GM18511 (cell line): ENCODE measurements around the gene TAPBP.
A peak's percentile ranks its signal among the peaks of the same experiment; 100 is the strongest.
"Not testable (repeated sequence)": the region's sequence is repeated elsewhere in the genome, so short reads cannot be mapped to it uniquely, and the experiment has no call there.

Experiments
- ATAC-seq: cut with Tn5 transposase; IDR thresholded peaks from one replicate; pipeline ENCODE4 v1.9.1; 2021; ENCODE audit warnings: mild to moderate bottlenecking, moderate library complexity; ENCODE audit not compliant: unreplicated experiment

The TAPBP gene

GRCh38 chr6:33277663-33278391, 36.1 kb downstream of the TAPBP start:
- peak; percentile 23 for ATAC-seq

- peak; percentile 69 for ATAC-seq
Observed at GRCh38 chr6:33276864-33277662, 36.8 kb downstream of the TAPBP start, which contains the start of gene B3GALT4. B3GALT4 (plus strand) TSS chr6:33277123; CDS start chr6:33277420, 297 bp downstream.

DNA sequence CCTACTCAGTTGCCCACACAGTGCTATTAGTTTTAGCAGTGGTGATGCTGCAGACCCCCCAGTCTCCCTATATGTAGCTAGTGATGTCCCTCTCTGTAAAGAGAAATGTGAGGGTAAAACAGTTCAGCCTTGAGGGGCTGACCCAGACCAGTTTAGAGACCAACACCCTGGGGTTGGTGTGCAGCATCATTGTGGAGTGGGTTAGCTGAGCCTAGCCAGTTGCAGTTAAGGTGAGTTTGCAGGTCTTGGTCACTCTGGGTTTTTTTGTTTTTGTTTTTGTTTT, 37.4 kb downstream of the TAPBP start:
- ATAC-seq, result no peak

GRCh38 chr6:33275795-33276580, 37.9 kb downstream of the TAPBP start:
- not testable (repeated sequence) for ATAC-seq

DNA sequence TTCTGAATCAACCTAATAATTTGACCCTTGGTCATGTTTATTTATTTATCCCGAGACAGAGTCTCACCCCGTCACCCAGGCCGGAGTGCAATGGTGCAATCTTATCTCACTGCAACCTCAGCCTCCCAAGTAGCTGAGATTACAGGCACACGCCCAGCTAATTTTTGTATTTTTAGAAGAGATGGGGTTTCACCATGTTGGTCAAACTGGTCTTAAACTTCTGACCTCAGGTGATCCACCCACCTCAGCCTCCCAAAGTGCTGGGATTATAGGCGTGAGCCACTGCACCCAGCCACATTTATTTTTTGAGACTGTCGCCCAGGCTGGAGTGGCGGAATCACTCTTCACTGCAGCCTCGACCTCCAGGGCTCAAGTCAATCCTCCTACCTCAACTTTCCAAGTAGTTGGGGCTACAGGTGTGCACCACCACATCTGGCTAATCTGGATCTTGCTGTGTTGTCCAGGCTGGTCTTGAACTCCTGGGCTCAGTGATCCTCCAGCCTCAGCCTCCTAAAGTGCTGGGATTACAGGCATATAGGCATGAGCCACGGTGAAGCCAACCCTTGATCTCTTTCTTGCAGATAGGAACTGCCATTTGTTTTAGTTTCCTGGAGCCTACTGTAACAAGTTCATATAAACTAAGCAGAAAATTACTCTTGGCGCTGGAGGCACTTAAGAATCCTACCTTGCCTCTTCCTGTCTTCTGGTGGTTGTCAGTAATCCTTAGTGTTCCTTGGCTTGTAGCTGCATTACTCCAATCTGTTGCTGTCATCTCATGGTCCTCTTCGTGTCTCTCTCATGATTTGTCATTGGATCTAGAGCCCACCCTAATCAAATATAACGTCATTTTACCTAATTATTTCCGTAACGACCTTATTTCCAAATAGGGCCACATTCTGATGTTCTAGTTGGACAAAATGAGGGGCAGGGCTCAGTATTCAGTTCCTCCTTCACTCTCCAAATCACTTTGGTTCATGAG, 39.7 kb downstream of the TAPBP start:
- ATAC-seq, result no peak

GRCh38 chr6:33273129-33273923, 40.6 kb downstream of the TAPBP start:
- ATAC-seq, result no peak

DNA sequence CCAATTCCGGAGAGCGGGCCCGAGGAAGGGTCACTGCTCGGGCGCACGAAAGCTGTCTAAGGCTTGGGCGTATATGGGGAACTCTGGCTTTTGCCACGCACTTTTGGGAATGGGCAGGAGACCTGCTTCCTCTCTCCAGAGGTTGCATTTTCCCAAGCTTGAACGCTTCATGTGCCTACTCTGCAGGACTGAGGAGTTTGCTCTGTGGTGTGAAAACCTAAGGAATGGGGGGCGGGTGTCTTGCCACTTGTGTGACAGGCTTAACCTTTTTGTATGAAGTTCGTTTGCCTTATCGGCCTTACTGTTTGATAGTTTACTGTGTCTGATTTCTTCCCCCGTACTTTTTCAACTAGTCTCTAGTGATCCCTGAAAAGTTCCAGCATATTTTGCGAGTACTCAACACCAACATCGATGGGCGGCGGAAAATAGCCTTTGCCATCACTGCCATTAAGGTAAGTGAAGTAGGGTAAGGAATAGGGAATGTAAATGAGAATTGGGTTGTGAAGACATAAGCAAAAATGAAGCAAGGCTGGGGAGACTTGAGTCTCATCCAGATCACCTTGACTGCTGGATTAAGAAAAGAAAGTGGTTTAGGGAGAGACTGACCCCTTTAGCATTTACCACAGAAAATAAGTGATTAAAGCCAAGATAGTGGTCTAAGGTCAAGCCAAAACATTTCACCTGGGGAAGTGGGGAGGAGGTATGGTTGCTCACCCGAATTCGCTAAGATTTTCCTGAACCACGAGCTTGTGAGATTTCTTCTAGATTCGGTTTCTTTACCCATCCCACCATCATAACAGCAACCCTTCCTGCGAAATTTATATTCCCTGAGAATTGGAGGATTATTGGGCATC, 41.4 kb downstream of the TAPBP start:
- peak; percentile 19 for ATAC-seq

GRCh38 chr6:33271468-33272274, 42.2 kb downstream of the TAPBP start, which contains the start of the genes RPS18 and VPS52:
RPS18 (plus strand) TSS chr6:33272075; CDS start chr6:33272120, 45 bp downstream.
VPS52 (minus strand) TSS chr6:33271876; CDS start chr6:33271675, 201 bp downstream.
- peak; percentile 86 for ATAC-seq

DNA sequence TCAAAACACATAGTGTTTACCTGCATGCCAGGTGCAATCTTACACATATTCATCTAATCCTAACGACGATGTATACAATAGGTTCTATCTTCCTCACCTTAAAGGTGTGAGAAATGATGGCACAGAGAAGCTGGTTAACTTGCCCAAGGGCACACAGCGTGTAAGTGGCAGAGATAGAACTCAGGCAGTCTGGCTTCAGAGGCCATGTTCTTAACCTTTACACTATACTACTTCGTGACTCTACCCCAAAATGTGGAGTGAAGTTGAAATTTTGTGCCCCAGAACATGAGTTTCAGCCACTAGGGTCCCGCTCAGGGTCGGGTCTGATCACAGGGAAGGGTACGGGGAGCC, 42.8 kb downstream of the TAPBP start:
- ATAC-seq, result peak; percentile 6

GRCh38 chr6:33264015-33264414, 49.9 kb downstream of the TAPBP start:
- no peak for ATAC-seq

GRCh38 chr6:33262490-33262889, 51.4 kb downstream of the TAPBP start:
- not testable (repeated sequence) for ATAC-seq

DNA sequence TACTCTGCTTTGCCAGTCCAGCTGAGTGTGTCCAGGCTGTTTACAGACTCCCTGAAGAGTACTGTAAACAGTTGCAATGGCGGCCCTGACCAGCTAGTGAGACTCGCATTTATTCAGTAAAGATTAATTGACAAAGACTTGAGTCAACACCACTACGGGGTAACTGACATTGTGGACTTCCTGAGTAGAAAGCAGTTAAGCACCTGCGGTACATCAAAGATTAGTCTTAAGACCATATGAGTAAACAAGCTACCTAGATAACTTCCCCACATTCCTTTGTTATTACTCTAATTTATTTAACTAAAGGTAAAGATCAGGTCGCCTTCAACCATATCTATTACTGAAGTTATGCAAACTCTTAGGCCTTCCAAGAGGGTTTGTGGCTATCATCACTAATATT, 54.8 kb downstream of the TAPBP start:
- ATAC-seq, result no peak

DNA sequence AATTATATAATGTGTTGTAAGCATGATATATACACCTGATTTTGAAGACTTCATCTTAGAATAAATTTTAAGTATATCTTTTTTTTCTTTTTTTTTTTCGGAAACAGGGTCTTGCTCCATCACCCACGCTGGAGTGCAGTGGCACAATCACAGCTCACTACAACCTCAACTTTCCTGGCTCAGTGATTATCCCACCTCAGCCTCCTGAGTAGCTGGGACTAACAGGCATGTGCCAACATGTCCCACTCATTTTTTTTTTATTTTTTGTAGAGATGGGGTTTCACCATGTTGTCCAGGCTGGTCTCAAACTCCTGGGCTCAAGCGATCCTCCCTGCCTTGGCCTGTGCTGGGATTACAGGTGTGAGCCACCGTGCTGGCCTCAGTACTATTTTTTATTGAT, 59.3 kb downstream of the TAPBP start:
- no peak for ATAC-seq

DNA sequence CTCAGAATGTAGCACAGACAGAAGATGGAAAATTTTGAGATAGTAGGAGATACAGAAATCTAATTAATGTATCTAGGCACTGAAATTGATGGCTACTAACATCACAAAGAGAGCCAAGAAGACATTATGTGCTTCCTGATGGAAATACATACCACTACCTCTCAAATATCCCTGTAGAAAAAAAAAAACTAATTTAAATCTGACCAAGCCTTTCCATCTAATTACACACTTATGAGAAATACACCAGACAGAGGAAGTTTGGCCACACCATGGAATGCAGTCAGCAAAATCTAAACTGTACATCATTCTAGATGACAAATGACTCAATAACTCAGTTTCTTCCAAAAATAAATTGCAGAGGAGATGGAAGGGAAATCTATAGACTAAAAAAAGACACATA, 61.1 kb downstream of the TAPBP start:
- no peak for ATAC-seq

DNA sequence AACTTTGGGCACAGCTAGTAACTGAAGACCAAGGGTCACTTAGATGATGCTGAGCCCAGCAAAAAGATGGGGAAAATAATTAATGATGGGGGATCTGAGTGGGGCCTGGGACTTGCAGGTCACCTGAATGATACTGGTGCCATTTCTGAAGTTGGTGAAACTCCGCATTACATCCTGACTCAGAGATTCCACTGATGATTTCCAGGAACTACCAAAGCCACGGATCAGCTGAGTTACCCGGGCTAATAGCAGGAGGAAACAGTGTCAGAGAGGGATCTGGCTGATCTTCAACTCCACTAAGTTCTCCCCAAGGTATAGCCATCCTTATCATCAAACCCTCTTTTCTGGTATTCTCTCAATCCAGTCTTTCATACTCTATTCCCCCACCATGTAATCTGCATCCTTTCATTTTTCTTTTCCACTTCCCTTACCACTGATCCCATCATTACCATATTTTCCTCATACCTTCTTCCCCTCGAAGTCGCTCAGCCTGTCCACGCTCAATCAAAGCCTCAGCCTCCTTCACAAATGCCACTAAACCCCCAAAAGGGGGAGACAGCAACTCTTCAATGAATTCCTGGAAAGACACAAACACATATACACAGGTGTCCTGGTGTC, 62.4 kb downstream of the TAPBP start:
- ATAC-seq, result no peak

DNA sequence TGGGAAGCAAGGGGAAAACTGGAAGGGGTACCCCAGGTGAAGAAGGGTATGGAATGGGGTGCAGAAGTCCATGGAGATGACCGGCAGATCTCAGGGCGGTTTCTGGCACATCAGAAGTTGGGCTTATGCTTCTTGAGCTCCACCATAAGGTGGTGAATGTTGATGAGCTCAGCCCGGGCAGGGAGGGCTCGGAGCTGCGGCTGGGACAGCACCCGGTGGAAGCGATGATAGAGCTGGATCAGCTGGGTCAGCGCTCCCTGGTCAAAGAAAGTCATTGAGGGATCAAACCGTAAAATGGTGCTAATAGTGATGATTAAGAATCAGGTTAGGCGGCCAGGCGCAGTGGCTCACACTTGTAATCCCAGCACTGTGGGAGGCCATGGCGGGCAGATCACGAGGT, 63.1 kb downstream of the TAPBP start:
- ATAC-seq, result no peak
